GM19452 (cell line): Measurements from ENCODE around the gene U2AF1L4.

Experiments
- ATAC-seq: cut with Tn5 transposase; IDR thresholded peaks from one replicate; pipeline ENCODE4 v1.9.1; 2021; ENCODE audit not compliant: unreplicated experiment

U2AF1L4 gene

DNA sequence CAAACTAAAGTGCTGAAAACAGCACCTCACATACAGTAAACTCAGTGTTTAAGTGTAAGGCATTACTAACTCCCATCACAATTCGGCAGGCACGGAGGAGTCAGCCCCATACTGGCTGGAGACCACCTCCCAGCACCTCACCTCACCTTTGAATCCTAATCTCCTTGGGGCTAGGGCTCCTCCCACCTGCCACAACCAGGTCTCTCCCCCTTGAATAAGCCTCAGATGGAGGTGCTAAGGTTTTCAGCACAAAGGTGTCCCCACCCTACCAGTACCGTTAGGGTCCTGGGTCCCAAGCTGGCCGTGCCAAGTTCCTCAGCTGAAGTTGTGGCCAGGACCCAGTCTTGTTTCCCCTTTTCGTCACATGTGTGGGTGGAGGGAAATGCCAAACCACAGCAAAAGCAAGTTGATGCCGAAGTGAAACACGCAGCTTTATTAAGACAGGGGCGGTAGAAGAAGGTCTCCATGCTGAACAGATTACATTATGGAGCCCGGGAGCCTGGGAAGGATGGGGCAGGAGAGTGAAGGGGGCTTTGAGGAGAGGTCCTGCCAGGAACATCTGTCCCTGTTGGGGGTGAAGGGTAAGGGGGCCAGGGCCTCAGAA is 3.0 kb downstream of the U2AF1L4 start, which contains the start of gene IGFLR1:
Gene IGFLR1 (minus strand): TSS at position 332 of the 604 bp plus-strand sequence. CDS start 1,272 bp downstream, outside the sequence.
- ATAC-seq, result no peak

DNA sequence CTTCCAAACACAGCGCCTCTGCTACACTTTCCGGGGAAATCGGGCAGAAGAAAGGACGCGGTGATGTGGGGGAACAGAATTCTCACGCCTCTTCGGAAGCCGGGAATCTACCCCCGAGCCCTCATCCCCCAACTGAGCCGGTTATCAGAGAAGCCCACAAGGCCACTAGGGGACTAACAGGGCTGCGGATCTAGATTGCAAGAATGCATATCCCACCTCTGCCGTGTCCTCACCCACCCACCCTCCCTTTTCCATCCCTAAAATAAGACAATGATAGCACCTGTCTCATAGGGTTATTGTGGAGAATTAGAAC is 4.1 kb downstream of the U2AF1L4 start:
- ATAC-seq, result no peak

DNA sequence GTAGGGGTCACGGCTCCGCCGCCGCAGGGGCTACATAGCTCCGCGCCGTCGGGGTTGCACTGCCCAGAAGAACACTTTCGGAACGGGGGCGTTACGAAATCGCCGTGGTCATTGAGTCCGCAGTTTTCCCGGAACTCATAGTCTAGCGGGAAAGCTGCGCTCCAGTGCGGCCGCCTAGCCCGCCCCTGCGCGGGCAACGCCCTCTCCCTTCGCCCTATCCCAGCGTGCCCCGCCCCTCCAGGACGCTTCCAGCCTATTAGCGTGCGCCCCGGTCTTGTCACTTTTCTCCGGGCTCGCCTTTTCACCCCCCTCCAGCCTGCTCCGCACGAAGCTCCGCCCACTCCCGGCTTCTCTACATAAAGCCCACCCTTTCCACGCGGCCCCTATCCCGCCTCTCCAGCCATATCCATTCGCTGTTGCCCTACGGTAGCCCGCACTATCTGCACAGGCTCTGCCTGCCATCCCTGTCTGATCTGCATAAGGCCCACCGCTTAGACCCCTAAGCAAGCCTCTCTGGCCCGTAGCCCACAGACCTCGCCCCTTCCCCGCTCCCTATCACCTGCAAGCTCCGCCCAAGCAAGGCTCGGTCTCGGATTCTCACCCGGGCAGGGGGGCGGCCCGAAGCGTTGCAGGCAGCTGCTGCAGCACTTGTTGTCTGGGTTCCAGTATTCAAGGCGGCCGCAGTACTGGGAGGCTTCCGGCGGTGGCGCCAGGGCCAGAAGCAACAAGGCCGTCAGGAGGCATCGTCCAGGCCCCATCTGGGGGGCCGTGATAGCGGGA is 4.6 kb downstream of the U2AF1L4 start:
- peak; percentile 59 for ATAC-seq

DNA sequence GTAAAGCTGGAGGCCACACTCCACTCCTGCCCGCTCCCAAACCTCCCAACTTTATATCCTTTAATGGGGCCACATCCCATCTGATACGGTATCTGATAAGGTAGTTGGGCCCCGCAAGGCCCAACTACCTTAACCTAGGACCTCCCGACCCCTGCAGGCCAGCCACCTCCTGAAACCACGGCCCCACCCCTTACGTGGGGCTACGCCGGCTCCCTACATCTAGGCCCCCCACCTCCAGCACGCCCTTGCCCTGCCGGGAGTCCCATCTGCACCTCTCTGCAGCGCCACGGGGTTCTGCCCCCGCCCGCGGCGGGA is 5.2 kb downstream of the U2AF1L4 start:
- ATAC-seq, result no peak

DNA sequence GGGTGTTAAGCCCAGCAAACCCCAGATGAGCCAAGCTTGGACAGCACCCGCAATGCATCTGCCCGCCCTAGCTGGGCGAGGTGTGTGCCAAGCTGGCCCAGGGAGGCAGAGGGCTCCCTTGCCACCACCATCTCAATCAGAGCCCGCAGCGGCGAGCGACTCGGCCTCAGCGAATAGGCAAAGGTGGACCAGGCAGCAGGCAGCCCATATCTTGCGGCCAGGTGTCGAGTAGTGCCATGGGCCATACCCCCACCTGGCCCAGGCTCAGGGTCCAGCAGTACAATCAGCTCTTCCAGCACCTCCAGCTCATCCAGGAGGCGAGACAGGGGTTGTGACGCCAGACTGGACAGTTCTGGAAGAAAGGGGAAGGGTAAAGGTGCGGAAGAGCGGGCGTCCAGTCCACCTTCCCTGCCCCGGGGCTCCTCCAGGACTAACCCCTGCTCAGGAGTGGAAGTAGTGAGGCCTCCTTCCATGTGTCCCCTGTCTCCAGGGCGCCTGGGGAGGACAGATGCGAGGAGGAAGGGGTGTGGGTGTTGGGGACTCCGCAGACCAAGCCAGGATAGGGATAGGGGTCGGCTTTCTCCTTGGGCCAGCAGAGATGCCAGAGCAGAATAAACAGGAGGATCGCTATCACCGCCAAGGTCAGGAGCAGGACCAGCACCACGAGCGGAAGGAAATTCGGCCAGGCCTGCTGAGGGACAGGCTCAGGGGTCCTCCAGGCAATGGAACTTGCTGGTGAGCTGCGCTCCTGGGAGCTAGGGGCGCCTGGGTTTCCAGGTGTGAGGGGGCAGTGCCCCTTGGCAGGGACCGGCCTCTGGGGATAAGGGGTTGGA is 5.7 kb downstream of the U2AF1L4 start:
- ATAC-seq, result no peak

DNA sequence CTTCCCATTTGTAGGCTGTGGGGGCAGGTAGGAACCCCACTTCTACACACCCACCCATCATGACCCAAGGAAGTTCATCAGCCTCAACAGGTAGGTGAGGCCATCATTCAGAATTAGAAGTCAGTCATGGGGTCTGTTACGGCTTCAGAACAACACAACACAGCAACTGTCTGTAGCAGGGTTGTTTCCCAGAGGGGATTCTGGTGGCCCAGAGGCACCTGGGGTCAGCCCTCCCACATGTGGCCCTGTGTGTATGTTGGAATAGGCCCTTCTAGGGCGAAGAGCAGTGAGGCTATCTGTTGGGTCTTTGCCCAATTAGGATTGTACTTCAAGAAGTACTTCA is 6.4 kb downstream of the U2AF1L4 start:
- ATAC-seq, result no peak

DNA sequence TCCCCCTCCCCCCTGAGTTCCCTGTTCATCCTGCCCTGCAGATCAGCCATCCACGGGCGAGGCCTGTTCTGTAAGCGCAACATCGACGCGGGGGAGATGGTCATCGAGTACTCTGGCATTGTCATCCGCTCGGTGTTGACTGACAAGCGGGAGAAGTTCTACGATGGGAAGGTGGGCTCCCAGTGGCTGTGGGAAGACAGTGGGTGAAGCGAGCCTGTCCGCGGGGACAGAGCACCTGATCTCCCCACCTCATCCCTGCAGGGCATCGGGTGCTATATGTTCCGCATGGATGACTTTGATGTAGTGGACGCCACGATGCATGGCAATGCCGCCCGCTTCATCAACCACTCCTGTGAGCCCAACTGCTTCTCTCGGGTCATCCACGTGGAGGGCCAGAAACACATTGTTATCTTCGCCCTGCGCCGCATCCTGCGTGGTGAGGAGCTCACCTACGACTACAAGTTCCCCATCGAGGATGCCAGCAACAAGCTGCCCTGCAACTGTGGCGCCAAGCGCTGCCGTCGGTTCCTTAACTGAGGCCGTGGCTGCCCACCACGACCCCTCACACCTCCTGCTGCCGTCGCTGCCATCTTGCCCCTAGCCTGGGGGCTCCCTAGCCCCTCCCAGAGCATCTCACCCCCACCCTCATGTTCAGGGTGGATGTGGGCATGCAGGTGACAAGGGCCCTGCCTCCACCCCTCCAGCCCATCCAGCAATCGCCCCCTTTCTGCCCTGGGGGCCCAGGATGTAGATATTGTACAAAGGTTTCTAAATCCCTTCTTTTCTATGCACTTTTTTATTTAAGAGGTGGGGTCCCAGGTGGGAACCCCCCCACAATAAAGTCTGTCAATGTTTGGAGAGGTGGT is 7.0 kb downstream of the U2AF1L4 start:
- no peak for ATAC-seq

DNA sequence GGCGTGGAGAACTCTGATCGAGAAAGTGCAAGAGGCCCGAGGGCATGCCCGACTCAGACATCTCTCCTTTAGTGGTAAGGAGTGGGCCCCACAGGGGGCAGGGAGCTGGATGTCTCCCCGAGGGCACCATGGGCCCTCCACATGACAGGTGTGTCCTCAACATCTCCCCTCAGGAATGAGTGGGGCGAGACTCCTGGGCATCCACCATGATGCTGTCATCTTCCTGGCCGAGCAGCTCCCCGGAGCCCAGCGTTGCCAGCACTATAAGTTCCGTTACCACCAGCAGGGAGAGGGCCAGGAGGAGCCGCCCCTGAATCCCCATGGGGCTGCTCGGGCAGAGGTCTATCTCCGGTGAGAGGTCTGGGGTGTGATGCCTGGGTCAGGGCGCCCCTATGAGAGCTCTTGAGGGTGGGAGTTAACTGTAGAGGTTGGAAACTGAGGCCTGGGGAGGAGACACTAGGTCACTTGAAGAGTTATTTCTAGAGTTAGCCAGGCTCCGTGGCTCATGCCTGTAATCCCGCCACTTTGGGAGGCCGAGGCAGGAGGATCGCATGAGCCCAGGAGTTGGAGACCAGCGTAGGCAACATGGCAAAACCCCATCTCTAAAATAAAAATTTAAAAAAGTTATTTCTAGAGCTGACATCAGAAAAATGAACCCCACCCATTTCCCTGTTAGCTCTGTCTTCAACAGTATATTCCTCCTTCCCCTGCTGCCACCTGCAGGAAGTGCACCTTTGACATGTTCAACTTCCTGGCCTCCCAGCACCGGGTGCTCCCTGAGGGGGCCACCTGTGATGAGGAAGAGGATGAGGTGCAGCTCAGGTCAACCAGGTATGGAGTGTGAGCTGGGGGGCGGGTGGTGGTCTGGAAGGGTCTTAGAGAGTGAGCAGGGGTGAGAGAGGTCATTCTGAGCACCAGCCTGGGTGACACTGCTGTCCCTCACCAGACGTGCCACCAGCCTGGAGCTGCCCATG is 8.0 kb downstream of the U2AF1L4 start:
- ATAC-seq, result no peak

DNA sequence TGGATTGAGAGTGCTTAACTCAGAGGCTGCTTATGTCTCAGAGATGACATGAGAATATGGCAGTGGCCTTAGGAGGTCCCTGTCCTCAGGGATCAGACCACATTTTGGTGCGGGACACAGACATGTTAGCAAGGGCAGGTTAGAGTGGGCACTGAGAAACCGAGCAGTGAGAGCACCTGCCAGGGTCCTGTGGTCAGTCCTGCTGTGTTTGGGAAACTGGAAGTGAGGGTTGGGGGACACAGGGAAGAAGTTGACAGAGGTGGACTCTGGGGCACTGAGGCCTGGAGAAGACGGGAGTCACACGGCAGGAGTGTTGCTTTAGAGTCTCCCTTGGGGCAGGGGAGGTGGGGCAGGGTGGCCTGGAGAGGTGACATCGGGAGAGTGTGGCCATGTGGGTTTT is 10.3 kb downstream of the U2AF1L4 start:
- no peak for ATAC-seq

DNA sequence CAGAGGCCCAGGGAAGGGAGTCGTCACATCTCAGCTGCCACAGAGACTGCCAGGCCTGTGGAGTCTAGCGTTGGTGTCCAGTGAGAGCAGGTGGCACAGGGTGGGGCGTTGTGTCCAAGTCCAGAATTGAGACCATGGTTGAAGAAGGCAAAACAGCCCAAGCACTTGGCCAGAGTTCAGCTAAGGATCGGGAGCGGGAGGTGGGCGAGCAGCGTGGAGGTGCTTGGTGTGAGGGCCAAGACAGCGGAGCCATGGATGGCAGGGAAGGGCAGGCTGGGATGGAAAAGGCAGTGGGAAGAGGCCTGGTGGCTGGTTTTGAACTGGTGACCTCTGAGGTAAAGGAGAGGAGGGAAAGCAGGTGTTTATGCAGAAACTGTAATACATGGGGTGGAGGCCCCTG is 10.9 kb downstream of the U2AF1L4 start:
- no peak for ATAC-seq

DNA sequence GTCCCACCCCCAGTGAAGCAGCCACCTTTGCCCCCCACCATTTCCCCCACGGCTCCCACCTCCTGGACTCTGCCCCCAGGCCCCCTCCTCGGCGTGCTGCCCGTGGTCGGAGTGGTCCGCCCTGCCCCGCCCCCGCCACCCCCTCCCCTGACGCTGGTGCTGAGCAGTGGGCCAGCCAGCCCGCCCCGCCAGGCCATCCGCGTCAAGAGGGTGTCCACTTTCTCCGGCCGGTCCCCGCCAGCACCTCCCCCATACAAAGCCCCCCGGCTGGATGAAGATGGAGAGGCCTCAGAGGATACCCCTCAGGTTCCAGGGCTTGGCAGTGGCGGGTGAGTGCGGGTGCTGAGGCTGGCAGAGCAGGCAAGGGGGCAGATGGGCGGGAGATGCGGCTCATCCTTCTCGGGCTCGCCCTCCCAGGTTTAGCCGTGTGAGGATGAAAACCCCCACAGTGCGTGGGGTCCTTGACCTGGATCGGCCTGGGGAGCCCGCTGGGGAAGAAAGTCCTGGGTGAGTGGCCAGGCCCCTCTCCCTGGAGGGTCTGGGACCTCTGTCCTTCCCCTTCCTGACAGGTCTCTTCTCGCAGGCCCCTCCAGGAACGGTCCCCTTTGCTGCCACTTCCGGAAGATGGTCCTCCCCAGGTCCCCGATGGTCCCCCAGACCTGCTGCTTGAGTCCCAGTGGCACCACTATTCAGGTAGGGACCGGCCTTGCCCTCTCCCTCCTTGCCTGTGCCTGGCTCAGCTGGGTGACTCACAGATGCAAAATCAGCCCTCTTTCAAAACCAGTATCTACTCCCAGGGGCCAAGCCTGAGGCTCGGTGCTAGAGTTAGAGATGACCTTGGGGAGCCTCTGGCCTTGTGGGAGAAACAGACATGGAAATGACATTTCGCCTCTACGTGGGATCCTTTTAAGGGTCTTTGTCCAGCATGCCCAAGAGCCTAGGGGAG is 11.8 kb downstream of the U2AF1L4 start:
- no peak for ATAC-seq

DNA sequence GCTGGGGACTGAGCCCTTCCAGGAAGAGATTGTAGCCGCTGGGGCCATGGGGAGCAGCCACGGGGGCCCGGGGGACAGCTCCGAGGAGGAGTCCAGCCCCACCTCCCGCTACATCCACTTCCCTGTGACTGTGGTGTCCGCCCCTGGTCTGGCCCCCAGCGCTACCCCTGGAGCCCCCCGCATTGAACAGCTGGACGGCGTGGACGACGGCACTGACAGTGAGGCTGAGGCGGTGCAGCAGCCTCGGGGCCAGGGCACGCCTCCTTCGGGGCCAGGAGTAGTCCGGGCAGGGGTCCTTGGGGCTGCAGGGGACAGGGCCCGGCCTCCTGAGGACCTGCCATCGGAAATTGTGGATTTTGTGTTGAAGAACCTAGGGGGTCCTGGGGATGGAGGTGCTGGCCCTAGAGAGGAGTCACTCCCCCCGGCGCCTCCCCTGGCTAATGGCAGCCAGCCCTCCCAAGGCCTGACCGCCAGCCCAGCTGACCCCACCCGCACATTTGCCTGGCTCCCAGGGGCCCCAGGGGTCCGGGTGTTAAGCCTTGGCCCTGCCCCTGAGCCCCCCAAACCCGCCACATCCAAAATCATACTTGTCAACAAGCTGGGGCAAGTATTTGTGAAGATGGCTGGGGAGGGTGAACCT is 12.6 kb downstream of the U2AF1L4 start:
- ATAC-seq, result no peak

DNA sequence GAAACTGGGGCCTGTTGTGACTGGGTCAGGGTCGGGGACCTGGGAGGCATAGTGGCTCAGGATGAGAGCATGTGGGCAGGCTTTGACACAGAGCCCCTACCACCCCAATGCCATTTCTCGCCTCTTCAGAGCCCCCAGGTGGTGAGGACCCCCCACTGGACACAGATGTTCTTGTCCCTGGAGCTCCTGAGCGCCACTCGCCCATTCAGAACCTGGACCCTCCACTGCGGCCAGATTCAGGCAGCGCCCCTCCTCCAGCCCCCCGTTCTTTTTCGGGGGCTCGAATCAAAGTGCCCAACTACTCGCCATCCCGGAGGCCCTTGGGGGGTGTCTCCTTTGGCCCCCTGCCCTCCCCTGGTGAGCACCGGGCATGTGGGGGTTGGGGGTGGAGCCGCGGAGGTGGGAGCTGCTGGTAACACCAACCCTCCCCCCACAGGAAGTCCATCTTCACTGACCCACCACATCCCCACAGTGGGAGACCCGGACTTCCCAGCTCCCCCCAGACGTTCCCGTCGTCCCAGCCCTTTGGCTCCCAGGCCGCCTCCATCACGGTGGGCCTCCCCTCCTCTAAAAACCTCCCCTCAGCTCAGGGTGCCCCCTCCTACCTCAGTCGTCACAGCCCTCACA is 13.3 kb downstream of the U2AF1L4 start:
- no peak for ATAC-seq

DNA sequence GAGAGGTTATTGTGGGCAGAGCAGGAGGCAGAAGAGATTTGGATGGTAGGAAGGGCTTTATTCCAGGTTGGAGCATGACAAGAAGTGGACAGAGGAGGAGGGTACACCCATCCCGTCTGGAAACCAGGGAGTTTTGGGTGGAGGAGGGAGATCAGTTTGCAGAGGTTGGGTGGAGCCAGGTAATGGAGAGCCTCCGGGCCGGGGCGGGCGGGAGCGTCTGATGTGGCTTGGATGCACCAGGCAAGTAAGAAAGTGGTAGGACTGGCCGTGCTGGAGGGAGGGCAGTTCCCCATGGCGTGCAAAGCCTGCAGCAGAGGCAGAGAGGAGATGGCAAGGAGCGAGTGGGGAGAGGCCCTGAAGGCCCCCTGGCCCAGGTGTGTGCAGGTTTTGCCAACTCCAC is 13.9 kb downstream of the U2AF1L4 start:
- ATAC-seq, result no peak

DNA sequence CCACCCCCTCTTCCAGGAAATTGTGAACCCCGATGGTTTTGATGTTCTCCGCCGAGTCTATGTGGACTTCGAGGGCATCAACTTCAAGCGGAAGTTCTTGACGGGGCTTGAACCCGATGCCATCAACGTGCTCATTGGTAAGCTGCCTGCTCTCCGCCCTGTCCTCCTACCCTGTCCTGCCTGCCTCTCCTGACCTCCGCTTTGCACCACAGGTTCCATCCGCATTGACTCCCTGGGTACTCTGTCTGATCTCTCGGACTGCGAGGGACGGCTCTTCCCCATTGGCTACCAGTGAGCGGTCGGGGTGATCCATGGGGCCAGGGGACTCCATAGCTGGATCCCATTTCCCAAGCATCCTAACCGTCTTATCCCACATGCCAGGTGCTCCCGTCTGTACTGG is 14.9 kb downstream of the U2AF1L4 start:
- ATAC-seq, result no peak

DNA sequence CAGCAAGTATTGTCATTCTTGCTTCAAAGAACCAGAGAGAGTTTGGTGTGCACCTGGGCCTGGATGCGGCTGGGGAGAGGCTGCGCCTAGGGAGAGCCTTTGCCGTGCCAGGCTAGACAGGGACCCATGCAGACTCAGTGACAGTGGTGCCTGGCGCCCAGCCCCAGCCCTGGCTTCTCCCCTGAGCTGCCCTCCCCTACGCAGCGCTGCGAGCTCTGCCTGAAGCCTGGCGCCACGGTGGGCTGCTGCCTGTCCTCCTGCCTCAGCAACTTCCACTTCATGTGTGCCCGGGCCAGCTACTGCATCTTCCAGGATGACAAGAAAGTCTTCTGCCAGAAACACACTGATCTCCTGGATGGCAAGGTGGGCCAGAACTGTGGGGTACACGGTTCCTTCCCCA is 15.5 kb downstream of the U2AF1L4 start:
- no peak for ATAC-seq

DNA sequence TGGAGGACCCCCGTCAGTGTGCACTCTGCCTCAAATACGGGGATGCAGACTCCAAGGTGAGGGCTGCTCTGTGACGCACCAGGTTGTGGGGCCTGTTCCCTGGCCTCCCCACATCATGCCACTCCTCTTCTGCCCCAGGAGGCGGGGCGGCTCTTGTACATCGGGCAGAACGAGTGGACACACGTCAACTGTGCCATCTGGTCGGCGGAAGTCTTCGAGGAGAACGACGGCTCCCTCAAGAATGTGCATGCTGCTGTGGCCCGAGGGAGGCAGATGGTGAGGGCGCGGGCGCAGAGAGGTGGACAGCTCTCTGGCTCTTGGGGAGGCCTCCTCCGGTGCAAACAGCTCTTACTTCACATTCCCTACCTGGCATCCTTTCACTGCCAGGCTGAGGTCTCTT is 16.2 kb downstream of the U2AF1L4 start:
- no peak for ATAC-seq
